HuH-7 (cell line): ENCODE data around the gene PRKCE.

Experiments
- DNase-seq: peaks from one replicate; pipeline ENCODE4 v3.0.0; 2011; ENCODE audit warnings: low spot score

Gene PRKCE

DNA sequence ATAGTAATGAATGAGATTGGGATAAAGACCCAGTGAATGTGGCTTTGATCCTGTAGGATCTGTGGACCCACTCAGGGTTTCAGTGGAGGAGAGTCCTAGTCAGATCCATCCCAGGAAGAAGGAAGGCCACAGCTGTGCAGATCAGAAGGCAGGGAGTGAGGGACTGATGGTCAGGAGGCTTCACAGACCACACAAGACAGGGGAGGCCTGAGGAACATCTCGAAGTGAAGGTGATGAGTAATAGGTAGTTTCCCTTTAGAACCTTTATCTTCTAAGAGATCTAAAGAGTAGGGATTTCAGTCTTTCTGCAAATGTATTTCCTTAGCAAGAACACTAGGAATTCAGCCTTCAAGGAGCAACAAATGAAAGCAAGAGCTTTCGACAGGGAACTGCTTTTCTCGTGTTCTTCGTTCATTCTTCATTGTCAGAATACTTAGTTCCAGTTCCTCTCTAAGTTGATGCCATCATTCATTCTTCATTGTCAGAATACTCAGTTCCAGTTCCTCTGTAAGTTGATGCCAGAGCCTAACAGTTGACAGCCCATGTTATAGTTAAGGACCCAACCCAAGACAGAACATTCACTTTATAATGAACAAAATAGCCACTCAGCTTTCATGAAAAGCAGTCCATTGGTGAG, 495.5 kb downstream of the PRKCE start:
- no peak for DNase-seq

DNA sequence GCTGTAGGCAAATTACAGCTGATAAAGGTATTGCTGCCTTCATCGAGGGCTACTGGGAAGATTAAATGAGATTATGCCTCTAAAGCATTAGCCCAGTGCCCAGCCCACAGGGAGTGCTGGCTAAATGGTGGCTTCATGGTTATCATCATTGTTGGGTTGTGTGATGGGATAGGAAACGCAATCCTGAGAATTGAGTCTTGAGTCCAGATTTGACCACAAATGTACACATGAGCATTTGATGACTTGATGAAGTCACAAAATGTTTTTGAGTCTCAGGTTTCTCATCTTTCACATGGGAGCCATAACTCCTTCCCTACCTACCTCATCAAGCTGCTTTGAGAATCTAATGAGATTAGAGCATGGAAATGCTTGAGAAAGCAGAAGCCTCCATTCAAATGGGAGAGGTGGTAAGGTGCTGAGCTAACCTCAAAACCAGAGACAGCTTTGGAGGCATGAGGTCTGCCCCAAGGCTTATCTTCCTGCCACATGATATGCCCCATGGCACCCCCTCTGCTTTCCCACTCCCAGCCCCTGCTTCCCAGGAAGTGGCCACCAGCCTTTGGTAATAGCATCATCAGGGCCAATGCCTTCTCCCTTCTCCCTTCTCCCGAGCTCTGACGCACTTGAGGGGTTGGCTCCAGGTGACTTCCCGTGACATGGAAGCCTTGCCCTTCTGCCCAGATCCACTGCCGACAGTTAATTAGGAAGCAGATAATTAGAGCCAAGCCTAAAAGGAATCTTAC, 496.3 kb downstream of the PRKCE start:
- no peak for DNase-seq

DNA sequence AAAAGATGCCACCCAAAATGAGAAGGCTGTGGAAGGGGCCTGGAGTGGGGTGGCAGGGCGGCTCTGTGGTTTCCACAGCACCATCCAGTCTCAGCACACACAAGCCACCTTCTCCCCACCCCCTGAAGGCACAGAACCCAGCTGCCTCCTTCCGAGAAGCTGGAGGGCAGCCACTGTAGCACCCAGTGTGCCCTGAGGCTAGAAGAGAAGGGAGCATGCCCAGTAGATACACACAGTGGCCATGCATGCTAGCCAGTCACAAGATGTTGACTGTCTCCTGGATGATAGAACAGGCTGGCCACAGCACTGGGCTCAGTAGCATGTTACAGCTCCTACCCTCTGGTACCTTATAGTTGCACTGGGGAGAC, 496.9 kb downstream of the PRKCE start:
- no peak for DNase-seq

DNA sequence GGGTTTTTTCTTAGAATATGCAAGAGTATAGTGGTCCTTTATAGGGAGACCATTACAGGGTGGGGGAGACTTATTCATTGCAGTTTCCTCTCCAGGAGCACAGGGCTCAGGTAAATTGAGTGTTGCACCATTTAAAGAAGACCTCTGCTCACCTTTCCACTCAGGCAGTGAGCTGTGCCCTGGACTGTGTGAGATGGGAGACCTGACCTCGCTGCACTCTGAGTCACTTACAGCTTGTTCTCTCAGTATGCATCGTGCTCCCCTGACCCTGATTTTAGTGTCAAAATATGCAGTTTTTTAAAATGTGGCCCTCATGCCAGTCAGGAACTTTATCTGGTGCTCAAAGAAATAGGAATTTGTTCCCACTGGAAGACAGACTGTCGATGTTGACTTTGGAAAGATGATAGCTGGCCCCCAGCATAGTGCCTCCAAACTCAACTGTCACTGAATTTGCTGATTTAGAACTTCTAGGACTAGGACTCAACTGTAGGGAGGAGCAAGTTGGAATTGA, 499.0 kb downstream of the PRKCE start:
- DNase-seq: no peak

DNA sequence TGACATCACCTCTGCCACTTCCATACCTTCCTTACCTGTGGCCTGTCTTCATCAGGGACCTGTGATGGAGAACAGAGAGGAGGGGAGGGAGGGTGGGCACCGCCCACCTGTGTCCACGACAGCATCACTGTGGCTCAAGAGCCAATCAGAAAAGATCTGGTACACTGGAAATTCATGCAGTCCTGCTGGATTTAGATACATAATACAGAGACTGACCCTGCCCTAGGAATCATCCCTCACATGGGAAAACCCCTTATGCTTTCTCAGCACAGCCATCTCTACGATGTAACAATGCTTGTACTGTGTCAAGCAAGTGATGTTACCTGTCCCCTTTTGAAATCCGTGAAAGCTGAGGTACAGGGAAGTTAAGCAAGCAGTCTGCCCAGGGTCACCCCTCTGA, 500.1 kb downstream of the PRKCE start:
- peak; percentile 24 for DNase-seq

DNA sequence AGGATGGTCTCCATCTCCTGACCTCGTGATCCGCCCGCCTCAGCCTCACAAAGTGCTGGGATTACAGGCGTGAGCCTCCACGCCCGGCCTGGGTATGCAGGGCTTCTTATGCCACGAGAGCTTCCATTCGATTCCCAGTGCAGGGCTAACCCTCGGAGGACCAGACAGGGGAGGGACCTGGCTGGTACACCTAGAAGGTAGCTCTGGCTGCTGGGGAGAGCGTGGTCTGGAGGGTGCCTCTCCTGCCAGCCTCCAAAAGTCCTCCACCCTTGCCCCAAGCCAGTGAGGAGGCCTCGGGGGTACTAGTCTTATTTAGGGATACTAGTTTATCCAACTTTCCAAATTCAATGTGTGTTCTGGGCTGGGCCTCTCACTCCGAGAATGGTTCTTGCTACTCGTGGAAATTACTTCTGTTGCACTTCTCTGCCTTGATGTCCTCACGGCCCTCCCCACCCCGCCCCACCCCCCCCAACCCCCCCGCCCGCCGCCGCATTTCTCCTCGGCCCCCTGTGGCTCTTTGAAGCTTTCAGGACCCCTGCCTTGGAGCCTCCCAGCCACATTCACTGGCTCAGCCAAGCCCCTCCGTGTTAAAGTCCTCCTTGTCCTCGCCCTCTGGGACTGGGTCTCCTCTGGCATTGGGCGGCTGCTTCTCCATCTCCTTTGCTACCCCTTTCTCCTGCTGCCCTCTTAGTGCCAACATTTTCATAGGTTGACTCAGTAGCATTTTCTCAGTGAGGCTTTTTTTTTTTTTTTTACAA, 502.7 kb downstream of the PRKCE start:
- DNase-seq: no peak

DNA sequence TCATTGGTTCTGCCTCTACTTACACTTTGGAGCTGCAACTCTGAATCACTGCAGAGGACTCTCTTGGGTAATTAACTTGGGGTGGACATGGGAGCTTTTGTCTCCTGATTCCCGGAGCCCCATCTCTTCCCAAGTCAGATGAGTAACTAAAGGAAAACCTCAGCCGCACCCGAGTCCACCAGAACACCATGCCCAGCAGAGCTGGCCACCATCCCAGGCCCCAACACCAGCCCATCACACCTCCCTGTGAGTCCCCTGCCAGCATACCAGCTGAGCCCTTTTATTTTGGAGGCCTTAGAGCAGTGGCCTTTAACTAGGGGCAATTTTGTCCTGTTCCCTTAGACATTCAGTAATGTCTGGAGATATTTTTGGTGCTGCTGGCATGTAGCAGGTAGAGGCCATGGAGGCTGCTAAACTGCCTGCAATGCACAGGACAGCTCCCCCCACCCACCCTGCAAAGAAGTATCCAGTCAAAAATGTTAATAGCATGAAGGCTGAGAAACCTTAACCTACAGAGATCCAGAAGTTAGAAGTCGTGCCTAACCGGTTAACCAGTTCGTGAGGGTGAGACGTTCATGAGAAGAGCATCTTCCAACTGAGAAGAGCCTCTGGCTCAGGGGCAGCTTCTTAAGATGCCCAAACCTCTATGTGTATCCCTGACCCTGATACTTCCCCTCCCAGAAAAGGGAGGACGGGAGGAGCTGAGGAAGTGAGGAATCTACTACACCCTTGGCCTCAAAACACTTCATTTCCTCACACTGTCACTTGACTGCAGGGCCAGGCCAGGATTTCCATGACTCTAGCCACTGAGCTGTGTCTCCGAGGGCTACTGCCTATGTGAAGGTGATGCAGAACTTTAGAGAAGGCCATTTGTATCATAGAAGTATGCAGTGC, 505.8 kb downstream of the PRKCE start:
- no peak for DNase-seq

DNA sequence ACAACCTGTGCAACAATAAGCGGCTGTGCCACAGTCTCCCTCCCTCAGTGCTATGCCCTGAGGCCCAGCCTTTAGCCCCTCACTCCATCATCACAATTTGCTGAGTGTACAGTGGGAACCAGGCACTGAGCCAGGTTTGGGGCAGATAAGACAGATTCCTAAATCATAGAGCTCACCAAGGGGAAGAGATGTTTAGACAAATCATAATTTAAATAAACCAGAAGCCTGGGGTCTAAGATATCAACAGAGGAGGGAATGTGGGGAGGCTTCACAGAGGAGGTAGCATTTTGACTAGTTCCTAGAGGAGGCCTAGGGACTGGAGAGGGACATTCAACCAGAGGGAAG, 506.5 kb downstream of the PRKCE start:
- no peak for DNase-seq

DNA sequence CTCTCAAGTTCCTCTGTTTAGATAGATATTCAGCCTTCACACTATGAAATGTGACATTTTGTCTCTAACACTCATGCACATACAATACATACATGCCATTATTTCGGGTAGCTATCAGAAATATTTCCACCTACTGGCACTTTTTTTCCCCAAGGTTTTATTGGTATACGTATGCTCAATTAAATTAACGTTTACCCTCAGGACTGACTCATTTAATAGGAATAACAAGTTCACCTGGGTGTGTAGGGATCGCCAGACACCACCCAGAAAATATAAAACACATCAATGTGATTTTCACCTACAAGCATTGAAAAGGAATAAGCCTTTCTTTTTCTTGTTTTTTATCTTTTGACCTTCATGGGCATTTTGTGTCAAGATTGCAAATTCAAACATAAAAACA, 507.2 kb downstream of the PRKCE start:
- no peak for DNase-seq

DNA sequence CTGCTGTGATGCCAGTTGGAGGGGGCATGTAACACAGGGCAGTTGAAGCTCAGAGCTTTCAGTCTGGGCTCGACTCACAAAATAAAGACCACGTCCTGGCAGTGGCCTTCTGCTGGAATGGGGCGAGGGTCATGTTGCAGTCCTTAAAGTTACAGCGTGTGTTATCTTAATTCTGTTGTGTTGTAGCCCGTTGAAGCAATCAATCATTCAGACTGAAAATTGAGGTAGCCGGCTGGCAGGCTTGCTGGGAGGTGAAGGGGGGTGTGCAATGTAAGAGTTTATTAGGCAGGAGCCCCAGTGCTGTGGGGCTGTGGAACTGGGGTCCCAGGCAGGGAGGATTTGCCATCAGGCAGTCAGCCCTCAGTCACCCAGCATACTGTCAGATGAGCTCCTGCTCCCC, 508.9 kb downstream of the PRKCE start:
- no peak for DNase-seq

DNA sequence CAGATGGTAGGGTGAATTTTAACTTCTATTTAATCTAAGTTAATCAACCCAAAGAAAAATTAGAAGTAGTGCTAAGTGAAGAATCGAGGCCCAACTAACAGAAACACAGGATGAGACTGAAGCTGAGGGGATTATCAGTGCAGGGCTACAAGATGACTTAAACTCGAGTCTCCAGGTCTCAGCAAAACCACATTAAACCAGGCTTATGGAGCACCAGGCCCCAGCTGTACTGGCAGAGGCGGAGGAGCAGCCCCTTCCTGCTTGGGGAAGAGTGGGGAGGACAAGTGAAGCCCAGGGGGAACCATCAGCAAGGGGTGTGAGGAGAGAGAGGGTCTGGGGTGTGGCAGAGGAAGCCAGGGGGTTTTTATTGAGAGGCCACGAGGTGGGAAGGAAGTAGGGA, 509.8 kb downstream of the PRKCE start:
- no peak for DNase-seq

DNA sequence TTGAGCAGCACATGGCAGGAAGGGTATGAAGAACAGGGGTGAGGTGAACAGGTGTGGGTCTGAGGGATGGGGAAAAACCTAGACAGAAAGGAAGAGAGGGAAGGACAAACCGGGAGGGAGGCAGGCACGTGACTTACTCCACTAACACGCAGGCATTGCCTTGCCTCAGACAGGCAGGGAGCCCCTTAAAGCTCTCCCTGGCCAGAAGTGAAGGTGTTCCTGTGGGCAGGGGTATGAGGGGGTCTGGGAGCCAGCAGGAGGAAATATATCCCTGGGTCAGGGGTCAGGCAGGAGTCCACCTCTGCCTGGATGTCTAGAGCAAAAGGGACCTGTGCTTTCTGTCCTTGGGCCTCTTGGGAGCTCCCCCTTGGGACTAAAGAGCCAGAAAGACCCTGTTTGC, 510.4 kb downstream of the PRKCE start:
- no peak for DNase-seq

DNA sequence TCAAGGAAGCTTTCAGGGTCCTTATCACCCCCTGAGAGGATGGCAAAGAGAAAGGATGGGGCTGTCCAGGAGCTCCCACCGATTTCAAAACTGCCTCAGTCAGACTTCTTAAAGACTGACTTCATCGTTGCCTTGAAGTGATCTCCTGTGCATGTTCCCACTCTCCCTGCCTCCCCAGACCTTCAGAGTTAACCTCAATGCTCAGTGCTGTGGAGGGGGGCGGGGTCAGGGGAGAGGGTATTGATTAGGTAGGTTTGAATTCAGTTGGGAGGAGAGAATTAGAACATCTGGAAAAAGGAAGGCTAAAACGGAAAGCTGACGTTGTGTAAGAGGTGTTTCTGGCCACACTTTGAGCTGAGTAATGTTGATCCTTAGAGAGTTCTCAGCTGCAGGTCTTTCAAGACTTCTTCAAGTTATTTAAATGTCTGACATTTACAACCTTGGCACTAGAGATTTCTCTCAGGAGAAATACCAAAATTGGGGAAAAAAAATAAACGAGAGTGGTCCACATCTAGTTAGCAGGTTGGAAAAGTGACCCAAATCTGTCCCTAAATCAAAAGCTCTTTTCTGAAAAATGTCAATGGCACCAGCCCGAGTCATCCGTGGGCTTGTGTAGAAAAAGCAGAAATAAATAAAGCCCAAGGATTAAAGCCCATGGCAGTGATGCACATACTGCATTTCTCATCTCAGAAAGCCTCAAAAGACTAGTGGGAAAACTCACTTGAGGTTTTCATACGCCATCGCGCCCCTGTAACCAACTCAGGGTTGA, 511.0 kb downstream of the PRKCE start:
- DNase-seq: no peak

DNA sequence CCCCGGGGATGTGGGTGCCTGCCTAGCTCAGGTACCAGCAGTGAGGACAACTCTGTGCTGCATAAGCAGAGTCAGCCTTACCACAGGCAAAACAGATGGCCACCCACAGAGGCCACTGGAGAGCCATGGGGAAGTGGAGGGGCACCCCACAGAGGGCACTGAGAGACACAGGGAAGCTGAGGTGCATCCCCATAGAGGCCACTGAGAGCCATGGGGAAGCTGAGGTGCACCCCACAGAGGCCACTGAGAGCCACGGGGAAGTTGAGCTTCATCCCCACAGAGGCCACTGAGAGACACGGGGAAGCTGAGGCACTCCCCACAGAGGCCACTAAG, 511.6 kb downstream of the PRKCE start:
- DNase-seq: no peak

DNA sequence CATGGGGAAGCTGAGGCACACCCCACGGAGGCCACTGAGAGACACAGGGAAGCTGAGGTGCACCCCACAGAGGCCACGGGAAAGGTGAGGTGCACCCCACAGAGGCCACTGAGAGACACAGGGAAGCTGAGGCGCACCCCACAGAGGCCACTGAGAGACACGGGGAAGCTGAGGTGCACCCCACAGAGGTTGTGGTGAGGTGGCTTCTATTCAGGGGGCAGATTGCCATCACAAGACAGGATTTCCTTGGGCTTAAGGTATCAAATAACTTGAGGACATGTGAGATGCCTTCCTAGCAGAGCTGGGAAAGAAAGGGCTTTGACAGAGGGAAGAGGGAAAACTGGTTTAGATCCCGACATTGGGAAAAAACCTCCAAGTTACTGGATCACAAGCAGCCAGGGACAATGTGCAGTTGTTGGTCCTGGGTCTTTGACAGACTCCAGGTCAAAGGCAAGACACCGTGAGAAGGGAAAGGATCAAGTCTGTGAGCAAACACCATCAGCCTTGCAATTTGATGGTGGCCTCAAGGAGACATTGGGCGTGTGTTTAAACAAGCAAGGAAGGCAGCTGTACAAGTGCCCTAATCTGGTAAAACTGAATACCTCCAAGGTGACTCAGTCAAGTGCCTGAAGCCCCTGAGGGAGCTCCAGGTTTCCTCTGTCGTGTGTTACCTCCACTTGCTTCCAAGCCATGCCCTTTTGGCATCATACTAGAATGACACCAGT, 512.5 kb downstream of the PRKCE start:
- DNase-seq: no peak

DNA sequence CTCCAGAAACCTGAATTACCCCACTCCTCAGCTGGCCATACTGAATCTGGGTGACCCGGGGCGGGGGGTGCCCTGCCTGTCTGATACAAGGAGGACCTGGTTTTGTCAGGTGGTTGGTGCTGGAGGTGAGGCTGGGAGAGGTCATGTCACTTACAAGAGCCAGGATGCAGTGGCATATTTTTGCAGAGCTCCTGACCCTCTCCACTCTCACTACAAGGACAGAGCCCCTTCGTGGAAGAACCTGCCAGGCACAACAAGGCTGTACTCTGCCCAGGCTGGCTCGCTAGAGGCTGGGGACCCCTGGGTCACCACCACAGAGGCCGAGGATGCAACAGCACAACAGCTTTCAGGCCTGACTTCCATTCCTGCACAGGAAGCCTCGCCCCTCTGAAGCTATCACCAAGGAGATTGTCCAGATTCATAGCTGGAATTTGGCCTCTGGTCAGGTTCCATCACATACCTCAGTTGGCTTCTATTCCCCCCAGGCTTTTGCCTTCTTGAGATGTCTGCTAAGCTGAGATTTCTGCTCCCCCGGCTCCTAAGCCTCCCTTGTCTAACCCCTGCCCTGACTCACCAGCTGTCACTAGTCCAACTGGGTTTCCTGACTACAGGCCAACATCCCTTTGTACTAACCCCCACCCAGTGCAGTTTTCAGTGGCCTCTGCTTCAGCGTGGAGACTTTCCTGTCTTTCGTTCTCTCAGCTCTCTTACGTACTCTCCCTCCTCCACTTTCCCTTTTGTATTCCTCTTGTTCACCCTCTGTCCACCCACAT, 513.2 kb downstream of the PRKCE start:
- no peak for DNase-seq

DNA sequence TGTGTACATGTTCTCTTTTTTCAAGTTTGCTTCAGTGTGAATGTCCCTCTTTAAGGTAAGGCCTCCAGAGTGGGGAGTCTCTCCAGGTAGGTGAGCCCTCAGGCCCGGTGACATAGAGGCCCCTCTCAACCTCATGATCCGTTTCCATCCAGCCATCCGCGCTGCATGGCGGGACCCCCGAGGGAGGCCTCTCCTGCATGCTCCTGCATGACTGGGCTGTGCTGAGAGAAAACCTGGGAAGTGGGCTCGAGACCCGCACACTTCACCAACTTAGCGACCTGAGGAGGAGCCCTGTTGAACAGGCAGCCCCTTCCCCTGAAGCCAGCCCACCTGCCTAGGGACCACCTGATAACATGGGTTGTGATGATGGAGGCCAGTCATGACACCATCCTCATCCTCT, 514.4 kb downstream of the PRKCE start:
- DNase-seq: no peak

DNA sequence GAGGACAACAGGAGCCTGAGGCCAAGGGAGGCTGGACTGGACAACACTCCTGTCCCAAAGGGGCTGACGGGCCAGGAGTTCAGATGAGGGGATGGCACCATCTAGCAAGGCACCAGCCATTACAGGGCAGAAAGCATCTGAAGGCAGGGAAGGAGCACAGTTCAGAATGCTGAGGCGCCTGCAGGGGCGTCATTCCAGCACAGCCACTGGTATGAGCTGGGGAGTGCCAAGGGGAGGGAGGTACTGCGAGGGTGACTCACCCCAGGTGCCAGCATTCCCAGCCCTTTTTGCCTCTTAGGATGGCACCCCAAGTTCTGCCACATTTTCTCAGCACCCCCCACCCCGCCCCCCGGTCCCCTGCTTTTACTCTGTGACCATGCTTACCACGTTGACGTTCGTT, 515.9 kb downstream of the PRKCE start:
- DNase-seq: no peak

DNA sequence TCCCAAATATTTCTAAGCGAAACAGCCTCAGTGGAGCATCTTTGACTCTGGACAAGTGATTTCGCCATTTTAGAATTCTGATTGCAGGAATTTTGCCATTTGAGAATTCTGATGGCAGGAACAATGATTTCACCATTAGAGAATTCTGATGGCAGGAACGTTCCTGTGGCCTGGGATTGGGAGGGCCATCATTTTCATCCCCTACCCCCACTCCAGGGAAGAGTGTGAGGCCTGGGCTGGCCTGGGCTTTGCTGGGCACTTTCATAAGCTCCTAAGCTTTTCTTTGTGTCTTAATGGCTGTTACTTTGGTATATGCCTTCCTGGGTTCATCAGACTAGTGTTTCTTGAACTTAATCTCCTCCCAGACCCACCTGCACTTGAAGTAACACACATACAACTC, 516.4 kb downstream of the PRKCE start:
- DNase-seq: no peak

DNA sequence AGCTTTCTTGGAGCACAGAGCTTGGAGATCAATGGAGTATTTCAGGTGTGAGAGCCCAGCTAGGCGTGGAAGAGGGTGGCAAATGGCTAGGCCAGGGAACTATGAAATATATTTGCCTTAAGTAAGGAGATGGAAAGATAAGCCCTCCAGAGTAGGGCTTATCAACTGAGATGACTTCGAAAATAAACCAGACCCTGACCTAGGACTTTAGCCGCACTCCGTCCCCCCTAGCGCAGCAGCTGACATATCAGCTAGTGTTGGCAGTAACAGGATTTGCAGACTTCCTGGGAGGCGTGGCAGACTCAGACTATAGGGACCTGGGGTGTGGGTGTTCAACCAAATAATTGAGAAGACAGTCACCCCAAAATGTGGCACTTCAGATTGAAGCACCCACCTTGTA, 518.0 kb downstream of the PRKCE start:
- no peak for DNase-seq
